ENCODE measurements around the gene PYGB.

PYGB gene

GRCh38 chr20:25302596-25302995 lies 54.7 kb downstream of the PYGB start:
- no peak overlapping the region for H3K27ac ChIP-seq
- TF ChIP-seq ZFX (IDR thresholded peaks at IDR 0.05) (no peak), CTCF (conservative IDR thresholded peaks at IDR 0.05) (no peak)

- TF ChIP-seq ZFX (IDR thresholded peaks at IDR 0.05) (no peak), CTCF (conservative IDR thresholded peaks at IDR 0.05) (no peak)
- no peak overlapping the region for H3K27ac ChIP-seq
These were observed 55.6 kb downstream of the PYGB start for GRCh38 chr20:25303292-25304024.

GRCh38 chr20:25304025-25304549 lies 56.2 kb downstream of the PYGB start:
- TF ChIP-seq ZFX (IDR thresholded peaks at IDR 0.05): no peak
- TF ChIP-seq CTCF (conservative IDR thresholded peaks at IDR 0.05): no peak
- no peak overlapping the region for H3K27ac ChIP-seq

GRCh38 chr20:25306991-25307903 lies 59.4 kb downstream of the PYGB start:
- no peak overlapping the region for H3K27ac ChIP-seq

GRCh38 chr20:25308083-25308491 lies 60.2 kb downstream of the PYGB start:
- H3K27ac ChIP-seq: no peak overlapping the region
- no peak for TF ChIP-seq CTCF (conservative IDR thresholded peaks at IDR 0.05)
- TF ChIP-seq ZFX (IDR thresholded peaks at IDR 0.05): no peak

More at GRCh38 chr20:25306991-25307903, 59.4 kb downstream of the PYGB start:
- TF ChIP-seq ZFX (IDR thresholded peaks at IDR 0.05) (no peak), CTCF (conservative IDR thresholded peaks at IDR 0.05) (no peak)

GRCh38 chr20:25308671-25309394 lies 60.9 kb downstream of the PYGB start:
- TF ChIP-seq CTCF (conservative IDR thresholded peaks at IDR 0.05): no peak
- TF ChIP-seq ZFX (IDR thresholded peaks at IDR 0.05): no peak
- H3K27ac ChIP-seq: peak overlapping the region; percentile 80

Measured in C4-2B (cell line).